HG02571 (cell line): Measurements from ENCODE around the gene CACUL1.

ENCODE experiments used
- ATAC-seq: cut with Tn5 transposase; IDR thresholded peaks from one replicate; pipeline ENCODE4 v1.9.1; 2021; ENCODE audit warnings: mild to moderate bottlenecking, moderate library complexity; ENCODE audit not compliant: unreplicated experiment

CACUL1 gene

GRCh38 chr10:118735294-118735693, 19.5 kb downstream of the CACUL1 start:
- ATAC-seq, result no peak

DNA sequence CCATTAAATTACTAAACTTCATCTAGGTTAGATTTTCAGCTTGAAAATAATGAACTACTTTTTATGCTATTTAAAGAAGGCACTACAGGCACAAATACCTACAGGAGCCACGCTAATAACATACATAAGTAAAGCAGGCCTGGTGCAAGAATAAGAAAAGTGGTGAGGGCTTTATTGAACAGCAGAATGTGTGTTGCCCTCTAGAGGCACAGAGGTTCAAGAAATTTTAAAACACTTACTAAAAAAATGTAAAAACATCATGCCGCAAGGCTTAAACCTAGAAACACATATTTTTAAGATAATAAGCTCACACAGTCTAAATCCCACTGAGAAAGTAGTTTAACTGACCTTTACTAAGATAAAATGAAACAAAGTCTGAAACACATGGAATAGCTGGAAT, 20.3 kb downstream of the CACUL1 start:
- no peak for ATAC-seq

GRCh38 chr10:118732245-118733165, 22.3 kb downstream of the CACUL1 start:
- ATAC-seq, result no peak

DNA sequence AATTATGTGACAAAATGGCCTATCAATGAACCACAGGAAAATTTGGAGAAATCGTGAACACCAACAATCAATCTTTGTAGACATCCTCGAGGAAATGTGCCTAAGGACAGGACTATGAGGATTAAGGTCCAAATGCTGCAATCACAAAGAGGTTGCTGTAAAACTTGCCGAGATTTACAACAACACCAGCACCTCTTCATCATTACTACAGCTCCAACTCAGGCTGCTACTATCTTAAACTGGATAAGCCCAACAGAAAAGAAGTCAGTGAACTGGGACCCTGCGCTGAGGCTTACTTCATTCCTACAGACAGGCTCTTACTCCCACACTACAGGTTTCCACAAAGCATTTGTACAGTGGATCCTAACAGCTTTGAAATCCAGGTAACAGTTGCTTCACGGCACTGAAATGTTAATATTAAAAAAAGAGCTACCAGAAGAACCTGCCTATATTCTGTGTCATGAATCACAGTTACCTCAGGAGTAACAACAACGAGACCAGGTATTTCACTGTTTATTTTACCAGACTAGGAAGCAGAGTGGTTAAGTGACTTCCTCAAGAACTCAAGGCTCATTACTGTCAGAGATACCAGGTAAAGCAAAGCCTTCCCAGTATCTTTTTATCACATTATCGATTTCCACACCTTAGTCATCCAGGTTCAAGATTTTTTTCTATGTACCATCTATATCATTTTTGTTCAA, 23.9 kb downstream of the CACUL1 start:
- ATAC-seq, result no peak

- ATAC-seq, result peak; percentile 75
Observed at GRCh38 chr10:118729641-118730258, 25.0 kb downstream of the CACUL1 start.

DNA sequence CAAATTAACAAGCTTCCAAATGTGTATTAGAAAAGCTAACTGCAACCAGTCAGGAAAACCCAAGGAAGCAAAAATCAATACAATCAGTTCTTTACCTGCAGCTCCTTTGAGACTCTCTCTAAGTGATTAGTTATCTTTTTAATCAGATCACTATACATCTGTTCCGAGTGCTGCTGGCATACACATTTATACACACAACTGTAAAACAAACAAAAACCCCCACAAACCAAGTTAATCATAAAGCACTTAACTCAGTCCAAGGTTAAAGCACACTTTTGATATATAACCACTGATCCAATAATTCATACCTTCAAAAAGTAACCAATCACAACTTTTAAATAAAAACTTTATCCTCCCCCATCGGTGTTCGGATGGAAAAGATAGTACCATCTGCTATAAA, 25.6 kb downstream of the CACUL1 start:
- no peak for ATAC-seq

GRCh38 chr10:118725886-118726500, 28.8 kb downstream of the CACUL1 start:
- ATAC-seq, result no peak

DNA sequence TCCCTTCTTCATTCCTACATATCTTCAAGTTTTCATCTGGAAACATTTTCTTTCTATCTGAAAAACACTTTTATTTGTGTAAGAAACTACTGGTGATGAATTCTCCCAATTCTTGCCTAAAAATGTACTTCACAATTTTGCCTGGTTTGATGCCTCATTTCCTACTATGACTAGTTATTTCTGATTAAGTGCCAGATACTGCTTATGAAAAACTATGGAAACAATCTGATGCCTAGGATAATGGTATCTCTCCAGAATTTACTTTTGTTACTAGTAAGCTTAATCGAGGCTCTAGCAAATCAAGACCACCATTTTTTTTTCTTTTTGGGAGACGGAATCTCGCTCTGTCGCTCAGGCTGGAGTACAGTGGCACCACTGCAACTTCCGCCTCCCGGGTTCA, 31.3 kb downstream of the CACUL1 start:
- no peak for ATAC-seq

DNA sequence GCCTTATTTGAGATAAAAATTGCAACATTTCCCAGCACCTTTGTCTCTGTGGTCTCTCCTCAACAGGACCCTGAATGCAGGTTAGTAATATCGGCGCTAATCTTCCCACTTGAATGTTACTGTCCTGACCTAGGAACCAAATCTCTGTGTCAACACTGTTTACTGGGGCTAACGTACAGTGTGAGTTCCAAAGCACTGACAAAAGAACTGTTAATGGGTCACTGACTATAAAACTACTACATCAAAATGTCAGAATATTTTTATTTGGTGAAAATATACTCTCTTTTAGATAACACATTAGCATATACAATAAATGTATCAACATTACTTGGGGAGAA, 33.3 kb downstream of the CACUL1 start:
- ATAC-seq, result no peak

DNA sequence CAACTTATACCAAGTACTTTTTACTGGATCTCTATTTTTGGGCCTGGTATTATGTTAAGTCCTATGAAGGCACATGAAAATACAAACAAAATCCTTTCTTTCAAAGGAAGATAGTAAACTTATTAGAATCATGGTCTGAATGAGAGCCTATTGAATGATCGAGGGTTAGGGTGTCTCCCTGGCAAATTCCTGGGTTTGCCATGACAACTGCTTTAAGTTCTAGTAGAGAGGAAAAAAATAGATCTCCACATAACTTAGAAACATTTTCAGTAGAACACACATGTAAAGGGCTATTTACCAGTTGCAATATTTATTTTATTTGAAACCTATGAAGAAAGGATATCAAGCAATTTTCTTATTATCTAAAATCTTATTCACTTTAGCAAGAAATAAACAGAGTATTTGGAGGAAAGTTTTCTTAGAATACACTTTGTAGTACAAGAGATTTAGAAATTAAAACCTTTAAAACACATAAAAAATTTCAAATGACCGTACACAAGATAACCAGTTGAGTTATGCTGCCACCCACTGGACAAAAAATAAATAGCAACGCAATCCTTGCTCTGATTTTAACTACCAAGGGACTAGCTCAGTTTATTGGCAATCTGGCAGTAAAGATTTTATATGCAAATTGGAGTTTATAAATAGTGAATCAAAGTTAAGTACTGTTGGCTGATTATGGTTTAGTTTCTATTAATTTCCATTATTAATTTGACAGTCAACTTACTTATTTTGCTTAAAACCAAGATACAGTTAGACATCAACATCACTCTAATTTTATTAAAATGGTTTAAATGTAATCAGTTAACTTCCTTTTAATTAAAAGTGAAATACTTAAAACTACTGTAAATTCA, 33.9 kb downstream of the CACUL1 start:
- ATAC-seq, result no peak

- ATAC-seq, result no peak
Observed at GRCh38 chr10:118714366-118714765, 40.4 kb downstream of the CACUL1 start.

- ATAC-seq, result no peak
Observed at GRCh38 chr10:118712930-118713634, 41.7 kb downstream of the CACUL1 start.

DNA sequence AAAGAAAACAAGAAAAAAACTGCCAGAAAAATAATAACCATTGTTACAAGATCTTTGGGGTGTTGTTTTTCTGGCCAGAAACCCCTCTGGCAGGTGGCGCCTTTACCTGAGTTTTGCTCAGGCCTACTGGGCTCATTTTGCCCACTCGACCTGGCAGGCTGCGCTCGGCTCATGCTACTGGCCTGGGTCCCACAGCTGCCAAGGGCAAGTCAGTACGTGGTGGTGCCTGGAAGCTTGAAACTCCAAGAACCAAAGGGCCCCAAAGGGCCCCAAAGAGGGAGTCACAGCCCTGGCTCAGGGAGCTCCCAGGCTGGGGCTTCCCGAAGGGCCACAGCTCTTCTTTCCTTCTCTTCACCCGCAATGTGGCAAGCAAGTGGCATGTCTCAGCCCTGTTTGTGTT, 42.7 kb downstream of the CACUL1 start:
- no peak for ATAC-seq

GRCh38 chr10:118710487-118710886, 44.3 kb downstream of the CACUL1 start:
- no peak for ATAC-seq

DNA sequence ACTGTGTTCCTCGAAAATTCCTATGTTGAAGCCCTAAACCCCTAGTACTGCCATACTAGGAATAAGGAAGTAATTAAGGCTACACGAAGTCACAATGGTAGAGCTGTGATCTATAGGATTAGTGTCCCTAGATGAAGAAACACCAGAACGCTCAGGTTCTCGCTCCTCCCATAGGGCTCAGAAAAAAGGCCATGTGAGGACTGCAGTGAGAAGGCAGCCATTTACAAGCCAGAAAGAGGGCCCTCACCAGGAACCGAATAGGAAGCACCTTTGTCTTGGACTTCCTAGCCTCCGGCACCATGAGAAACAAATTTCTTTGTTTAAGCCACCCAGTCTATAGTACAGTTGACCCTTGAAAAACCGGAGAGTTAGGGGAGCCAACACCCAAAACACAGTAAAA, 46.2 kb downstream of the CACUL1 start:
- ATAC-seq, result no peak

DNA sequence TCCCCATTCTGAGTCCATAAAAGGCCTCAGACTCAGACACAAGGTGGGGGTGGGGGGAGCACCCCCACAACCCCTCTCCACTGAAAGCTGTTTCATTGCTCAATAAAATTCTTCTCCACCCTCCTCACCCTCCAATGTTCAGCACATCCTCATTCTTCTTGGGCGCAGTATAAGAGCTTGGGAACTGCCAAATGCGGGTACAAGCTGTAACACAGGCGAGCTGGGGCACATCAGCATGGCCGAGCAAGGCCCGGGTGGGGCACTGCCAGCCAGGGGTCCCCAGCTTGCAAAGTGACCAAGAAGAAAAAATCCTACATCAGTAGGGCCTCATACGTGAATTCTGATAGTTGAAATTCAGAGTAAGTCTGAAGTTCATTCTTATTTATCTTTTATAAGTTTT, 50.1 kb downstream of the CACUL1 start:
- ATAC-seq, result no peak

- ATAC-seq, result no peak
Observed at GRCh38 chr10:118701529-118702323, 53.0 kb downstream of the CACUL1 start.

DNA sequence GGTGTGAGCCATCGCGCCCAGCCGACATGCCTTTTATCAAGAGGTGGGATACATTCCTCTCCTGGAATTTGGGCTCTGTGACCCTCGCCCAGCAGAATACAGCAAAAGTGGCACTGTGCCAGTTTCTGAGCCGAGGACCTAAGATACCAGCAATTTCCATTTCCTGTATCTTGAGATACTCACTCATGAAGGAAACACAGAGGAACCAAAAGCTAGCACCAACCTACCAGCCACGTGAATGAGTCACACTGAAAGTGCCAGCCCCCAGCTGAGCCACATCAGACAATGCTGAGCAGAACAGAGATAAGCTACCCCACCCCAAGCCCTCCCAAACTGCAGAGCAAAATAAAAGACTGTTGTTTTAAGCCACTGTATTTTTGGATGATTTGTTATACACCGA, 56.3 kb downstream of the CACUL1 start:
- peak; percentile 91 for ATAC-seq

GRCh38 chr10:118694848-118695247, 59.9 kb downstream of the CACUL1 start:
- no peak for ATAC-seq
